Vagina (tissue), 2 donors: ENCODE measurements around the gene EZR. TPM values are rescaled to one million over a fixed set of nuclear protein-coding genes. Genes with fewer than 3 reads are reported as not detected.

Experiments
- DNase-seq, 2 donors: peaks; one replicate each; pipeline ENCODE4 v3.0.0-alpha.2; 2017; ENCODE audit errors: extremely low spot score in 2 of 2
- H3K27ac ChIP-seq: fragments of 200-600 bp; sonication (generic); one replicate; pipeline ENCODE4 v1.5.1; 2019
- H3K27me3 ChIP-seq: fragments of 200-600 bp; sonication (generic); one replicate; pipeline ENCODE4 v1.5.1; 2019
- H3K36me3 ChIP-seq, 2 donors: fragments of 200-600 bp; sonication (generic); one replicate each; pipeline ENCODE4 v1.5.1; 2017 to 2019
- H3K4me1 ChIP-seq: fragments of 200-600 bp; sonication (generic); one replicate; pipeline ENCODE4 v1.5.1; 2019
- H3K4me3 ChIP-seq, 2 donors: fragments of 200-600 bp; sonication (generic); 1 replicate in 1 of 2; 2 replicates in 1 of 2; pipeline ENCODE4 v1.5.1; 2016 to 2019
- H3K9me3 ChIP-seq: fragments of 200-600 bp; sonication (generic); one replicate; pipeline ENCODE4 v1.5.1; 2019
- CTCF ChIP-seq, 3 experiments: fragments of 450-650 bp in 2 of 3; fragments of 200-600 bp in 1 of 3; sonication (generic) in 1 of 3; IDR thresholded peaks; one replicate each; pipeline ENCODE4 v1.5.1; 2017 to 2019; ENCODE audit warnings: antibody characterized with exemption in 3 of 3, mild to moderate bottlenecking in 2 of 3, moderate library complexity in 2 of 3
- POLR2A ChIP-seq, 2 donors: fragments of 450-650 bp; IDR thresholded peaks; one replicate each; pipeline ENCODE4 v1.6.1; 2017; ENCODE audit warnings: antibody characterized with exemption in 2 of 2, mild to moderate bottlenecking in 2 of 2, moderate library complexity in 2 of 2
- POLR2AphosphoS5 ChIP-seq, 2 donors: sonication (generic); formaldehyde crosslinking; IDR thresholded peaks; one replicate each; pipeline ENCODE4 v1.9.0; 2017; ENCODE audit warnings: antibody characterized with exemption in 2 of 2, mild to moderate bottlenecking in 2 of 2, low read depth in 1 of 2; ENCODE audit not compliant: insufficient read depth in 1 of 2
- intact Hi-C: fragments of 100-400 bp; cut with DNase I; formaldehyde crosslinking; loops from one replicate; pipeline ENCODE4 v1.15.1; 2023
- total RNA-seq: library from RNA; depleted of rRNA; stranded (reverse); fragments of >200 nt; gene quantifications from one replicate; pipeline ENCODE4 v1.2.3, GENCODE V29; 2016

Gene EZR
- total RNA-seq, 1 donor from 2014 or later, result 99.7 TPM

DNA sequence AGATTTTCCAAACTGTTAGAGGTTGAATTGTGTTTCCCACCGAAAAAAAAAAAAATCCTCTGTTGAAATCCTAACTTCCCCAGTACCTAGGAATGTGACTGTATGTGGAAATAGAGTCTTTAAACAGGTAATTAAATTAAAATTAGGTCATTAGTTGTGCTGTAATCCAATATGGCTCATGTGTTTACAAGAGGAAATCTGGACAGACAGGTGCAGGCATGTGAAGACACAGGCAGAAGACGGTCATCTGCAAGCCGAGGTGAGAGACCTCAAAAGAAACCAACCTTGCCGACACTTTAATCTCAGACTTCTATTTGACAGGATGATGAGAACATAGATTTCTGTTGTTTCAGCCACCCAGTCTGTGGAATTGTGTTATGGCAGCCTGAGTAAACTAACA is 28.6 kb upstream of the EZR start:
- Histone ChIP-seq H3K27ac (no peak overlapping the region), H3K4me1 (peaks cover 14% of the 10 kb centered on the region), H3K4me3 (no peak overlapping the region), H3K27me3 (no peaks in the 10 kb centered on the region), H3K9me3 (no peaks in the 10 kb centered on the region), H3K36me3 (no peaks in the 10 kb centered on the region)
- no peak for TF ChIP-seq CTCF (IDR thresholded peaks at IDR 0.05)
- TF ChIP-seq POLR2AphosphoS5 (IDR thresholded peaks at IDR 0.05; ENCODE audit: insufficient read depth in 1 of 2, low read depth in 1 of 2), result peak in 1 of 2 donors; percentile 76
- intact Hi-C loops, result no loop called here
- DNase-seq, result no peak

- Histone ChIP-seq H3K27ac (no peak overlapping the region), H3K36me3 (no peaks in the 10 kb centered on the region), H3K4me1 (peaks cover 13% of the 10 kb centered on the region)
Observed at GRCh38 chr6:158847012-158847529, 27.9 kb upstream of the EZR start.

GRCh38 chr6:158843751-158844683 is 24.8 kb upstream of the EZR start:
- Histone ChIP-seq H3K4me3 (no peak overlapping the region), H3K27ac (no peak overlapping the region), H3K4me1 (no peaks in the 10 kb centered on the region), H3K9me3 (no peaks in the 10 kb centered on the region), H3K27me3 (no peaks in the 10 kb centered on the region), H3K36me3 (no peaks in the 10 kb centered on the region)
- TF ChIP-seq POLR2A (IDR thresholded peaks at IDR 0.05) (no peak), CTCF (IDR thresholded peaks at IDR 0.05) (no peak), POLR2AphosphoS5 (IDR thresholded peaks at IDR 0.05; ENCODE audit: insufficient read depth in 1 of 2, low read depth in 1 of 2) (no peak)
- no peak for DNase-seq
- intact Hi-C loops, result loop anchor here (2.0 kb wide), 1 partner anchor 37 kb away; no protein-coding TSS in a partner anchor

More at GRCh38 chr6:158847012-158847529, 27.9 kb upstream of the EZR start:
- no peak overlapping the region for H3K4me3 ChIP-seq
- intact Hi-C loops, result no loop called here
- H3K9me3 ChIP-seq, result no peaks in the 10 kb centered on the region
- TF ChIP-seq CTCF (IDR thresholded peaks at IDR 0.05) (no peak), POLR2A (IDR thresholded peaks at IDR 0.05) (no peak), POLR2AphosphoS5 (IDR thresholded peaks at IDR 0.05; ENCODE audit: insufficient read depth in 1 of 2, low read depth in 1 of 2) (no peak)
- H3K27me3 ChIP-seq, result no peaks in the 10 kb centered on the region
- no peak for DNase-seq

- H3K4me1 ChIP-seq, result no peaks in the 10 kb centered on the region
Observed at GRCh38 chr6:158841358-158841757, 22.2 kb upstream of the EZR start.

GRCh38 chr6:158840465-158840864 is 21.3 kb upstream of the EZR start:
- no peaks in the 10 kb centered on the region for H3K36me3 ChIP-seq
- intact Hi-C loops, result no loop called here
- no peaks in the 10 kb centered on the region for H3K4me1 ChIP-seq
- H3K9me3 ChIP-seq, result no peaks in the 10 kb centered on the region
- DNase-seq, result no peak
- H3K27me3 ChIP-seq, result no peaks in the 10 kb centered on the region
- TF ChIP-seq POLR2AphosphoS5 (IDR thresholded peaks at IDR 0.05; ENCODE audit: insufficient read depth in 1 of 2, low read depth in 1 of 2) (no peak), CTCF (IDR thresholded peaks at IDR 0.05) (no peak), POLR2A (IDR thresholded peaks at IDR 0.05) (no peak)
- H3K27ac ChIP-seq, result no peak overlapping the region
- no peak overlapping the region for H3K4me3 ChIP-seq

More at GRCh38 chr6:158841358-158841757, 22.2 kb upstream of the EZR start:
- DNase-seq, result no peak
- intact Hi-C loops, result no loop called here
- Histone ChIP-seq H3K4me3 (no peak overlapping the region), H3K9me3 (no peaks in the 10 kb centered on the region), H3K27ac (no peak overlapping the region), H3K36me3 (no peaks in the 10 kb centered on the region), H3K27me3 (no peaks in the 10 kb centered on the region)
- no peak for TF ChIP-seq POLR2A (IDR thresholded peaks at IDR 0.05)
